Fibroblast of the aortic adventitia (primary cell): ENCODE results near the gene ACTL10. TPM values are rescaled to one million over a fixed set of nuclear protein-coding genes. Genes with fewer than 3 reads are reported as not detected.
"Not testable (repeated sequence)": the region's sequence is repeated elsewhere in the genome, so short reads cannot be mapped to it uniquely, and the experiment has no call there.

Source experiments
- DNase-seq: peaks from one replicate; pipeline ENCODE4 v3.0.0-alpha.2; 2010; ENCODE audit warnings: low read depth
- H3K4me3 ChIP-seq: 2 replicates; pipeline ENCODE4 v1.5.1; 2011; ENCODE audit warnings: low read depth, mild to moderate bottlenecking, control low read depth, low read length, moderate library complexity
- CTCF ChIP-seq: IDR thresholded peaks from 2 replicates; pipeline ENCODE4 v1.5.1; 2011; ENCODE audit warnings: mild to moderate bottlenecking, low read length, control low read depth, inconsistent platforms; ENCODE audit not compliant: insufficient read depth
- total RNA-seq: library from RNA; depleted of rRNA; stranded (reverse); fragments of >200 nt; gene quantifications from 2 replicates; pipeline ENCODE4 v1.2.3, GENCODE V29; 2012; ENCODE audit warnings: low replicate concordance

Gene ACTL10
- total RNA-seq, 1 donor = 2.2 TPM

GRCh38 chr20:33644313-33645071 lies 22.3 kb upstream of the ACTL10 start:
- no peak for DNase-seq
- H3K4me3 ChIP-seq = no peak overlapping the region
- no peak for TF ChIP-seq CTCF

DNA sequence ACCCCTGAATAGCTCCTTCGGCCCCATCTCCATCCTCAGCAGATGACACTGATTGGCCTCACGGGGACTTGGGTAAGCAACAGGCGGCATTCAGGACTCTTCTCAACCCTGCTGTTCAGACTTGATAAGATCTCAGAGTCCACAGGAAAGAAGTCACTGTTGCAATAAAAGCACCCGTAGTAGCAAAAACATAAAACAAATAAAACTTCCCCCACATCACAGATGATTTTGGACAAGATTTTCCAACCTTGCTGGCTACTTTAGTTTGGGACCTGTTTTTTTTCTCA lies 21.7 kb upstream of the ACTL10 start:
- no peak for DNase-seq
- H3K4me3 ChIP-seq = no peak overlapping the region
- no peak for TF ChIP-seq CTCF

- H3K4me3 ChIP-seq = no peak overlapping the region
- DNase-seq = no peak
- no peak for TF ChIP-seq CTCF
Measured at GRCh38 chr20:33645396-33645795, 21.3 kb upstream of the ACTL10 start.

DNA sequence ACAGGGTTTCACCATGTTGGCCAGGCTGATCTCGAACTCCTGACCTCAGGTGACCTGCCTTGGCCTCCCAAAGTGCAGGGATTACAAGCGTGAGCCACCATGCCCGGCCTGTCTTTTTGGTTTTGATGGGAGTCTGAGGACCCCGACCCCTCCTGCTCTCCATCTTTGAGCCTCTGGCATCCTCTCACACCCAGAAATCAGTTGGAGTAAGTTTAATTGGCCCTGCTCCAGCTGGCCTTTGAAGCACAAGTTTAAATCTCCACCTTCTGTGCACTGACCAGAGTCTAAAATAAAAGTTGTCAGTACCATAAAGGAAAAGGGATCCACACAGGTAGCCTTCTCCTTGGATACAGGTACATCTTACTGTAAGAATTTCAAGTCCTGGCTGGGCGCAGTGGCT lies 20.6 kb upstream of the ACTL10 start:
- DNase-seq = no peak
- no peak overlapping the region for H3K4me3 ChIP-seq
- no peak for TF ChIP-seq CTCF

DNA sequence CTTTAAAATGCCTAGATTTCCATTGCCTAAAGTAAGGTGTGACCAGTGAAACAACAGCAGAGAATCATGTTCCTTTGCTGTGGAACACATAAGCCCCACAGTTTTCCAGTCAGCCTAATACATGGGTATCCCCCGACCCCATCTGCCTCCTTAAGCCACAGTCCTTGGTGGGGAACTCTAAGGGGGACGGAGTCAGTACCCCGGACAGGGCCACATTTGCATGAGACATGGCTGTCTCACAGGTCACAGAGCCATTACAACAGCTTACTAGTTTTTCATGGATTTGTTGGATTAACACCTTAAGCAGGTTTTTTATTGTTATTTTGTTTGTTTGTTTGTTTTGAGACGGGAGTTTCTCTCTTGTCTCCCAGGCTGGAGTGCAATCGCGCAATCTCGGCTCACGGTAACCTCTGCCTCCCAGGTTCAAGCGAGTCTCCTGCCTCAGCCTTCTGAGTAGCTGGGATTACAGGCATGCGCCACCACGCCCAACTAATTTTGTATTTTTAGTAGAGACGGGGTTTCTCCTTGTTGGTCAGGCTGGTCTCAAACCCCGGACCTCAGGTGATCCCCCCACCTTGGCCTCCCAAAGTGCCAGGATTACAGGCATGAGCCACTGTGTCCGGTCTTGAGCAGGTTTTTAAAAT lies 19.7 kb upstream of the ACTL10 start:
- not testable (repeated sequence) for H3K4me3 ChIP-seq, DNase-seq

GRCh38 chr20:33647603-33648395 lies 18.9 kb upstream of the ACTL10 start:
- DNase-seq = peak; percentile 95
- peak overlapping the region; percentile 31 for H3K4me3 ChIP-seq

More at GRCh38 chr20:33647603-33648395, 18.9 kb upstream of the ACTL10 start:
- TF ChIP-seq CTCF = no peak
